ENCODE results near the gene ALCAM.

- TF ChIP-seq CTCF (IDR thresholded peaks at IDR 0.05) (peak; percentile 22), POLR2AphosphoS5 (IDR thresholded peaks at IDR 0.05; ENCODE audit: low read depth, low read length) (no peak)
Measured at GRCh38 chr3:105516972-105517371, 150.3 kb downstream of the ALCAM start.

All from Panc1 (cell line).